BLaER1 treated with 17β-estradiol and CSF1 and Interleukin-3, amounts not matched to agents 10 nM and 100 nM (cell line): ENCODE data around the gene MAD1L1.

Source experiments
- H3K27ac ChIP-seq, 11 experiments: shearing (Covaris generic); formaldehyde crosslinking; 2 replicates each; pipeline ENCODE4 v1.8.1; 2022
- H3K27me3 ChIP-seq, 11 experiments: shearing (Covaris generic); formaldehyde crosslinking; 2 replicates each; pipeline ENCODE4 v1.8.1; 2022
- H3K36me3 ChIP-seq, 11 experiments: shearing (Covaris generic); formaldehyde crosslinking; 2 replicates each; pipeline ENCODE4 v1.8.1; 2022
- H3K4me1 ChIP-seq, 10 experiments: shearing (Covaris generic); formaldehyde crosslinking; 2 replicates each; pipeline ENCODE4 v1.8.1; 2022
- H3K4me2 ChIP-seq, 11 experiments: shearing (Covaris generic); formaldehyde crosslinking; 2 replicates each; pipeline ENCODE4 v1.8.1; 2022
- H3K4me3 ChIP-seq, 10 experiments: shearing (Covaris generic); formaldehyde crosslinking; 2 replicates each; pipeline ENCODE4 v1.8.1; 2022
- H3K9ac ChIP-seq, 11 experiments: shearing (Covaris generic); formaldehyde crosslinking; 2 replicates each; pipeline ENCODE4 v1.8.1; 2022
- H3K9me3 ChIP-seq, 11 experiments: shearing (Covaris generic); formaldehyde crosslinking; replicated peaks in 1 of 11; 2 replicates each; pipeline ENCODE4 v1.8.1; 2022
- H4K20me1 ChIP-seq, 11 experiments: shearing (Covaris generic); formaldehyde crosslinking; 2 replicates each; pipeline ENCODE4 v1.8.1; 2022
- Cebpa-rat ChIP-seq, 11 experiments: shearing (Covaris generic); IDR thresholded peaks; 2 replicates each; pipeline ENCODE4 v1.8.1; 2022

The MAD1L1 gene

GRCh38 chr7:1946773-1947450 lies 285.8 kb downstream of the MAD1L1 start:
- no peak overlapping the region for H3K4me3 ChIP-seq
- H3K4me1 ChIP-seq = peaks cover 74 to 95% (median 87%) of the 10 kb centered on the region in 10 experiments
- H3K4me2 ChIP-seq = peak overlapping the region in 6 of 11 experiments; percentile 8 to 99 (median 96); a peak in 4 of 22 replicates
- no peak for TF ChIP-seq Cebpa-rat (IDR thresholded peaks at IDR 0.05)
- no peak overlapping the region; a peak in 1 of 22 replicates for H3K27ac ChIP-seq
- no peak overlapping the region; a peak in 1 of 22 replicates for H3K9ac ChIP-seq
- peaks cover 0 to 21% (median 0%) of the 10 kb centered on the region in 11 experiments; a peak in 4 of 22 replicates for H3K27me3 ChIP-seq
- H4K20me1 ChIP-seq = peaks cover 0 to 98% (median 86%) of the 10 kb centered on the region in 11 experiments; a peak in 19 of 22 replicates
- H3K36me3 ChIP-seq = peaks cover 0 to 20% (median 8%) of the 10 kb centered on the region in 11 experiments; a peak in 13 of 22 replicates
- no peaks in the 10 kb centered on the region for H3K9me3 ChIP-seq

- no peak for TF ChIP-seq Cebpa-rat (IDR thresholded peaks at IDR 0.05)
- Histone ChIP-seq H3K27ac (no peak overlapping the region), H3K36me3 (peaks cover 0 to 17% (median 7%) of the 10 kb centered on the region in 11 experiments; a peak in 7 of 22 replicates), H3K9ac (no peak overlapping the region; a peak in 1 of 22 replicates), H3K9me3 (no peaks in the 10 kb centered on the region), H3K4me3 (no peak overlapping the region), H3K27me3 (peaks cover 0 to 21% (median 0%) of the 10 kb centered on the region in 11 experiments; a peak in 4 of 22 replicates), H3K4me1 (peaks cover 74 to 95% (median 87%) of the 10 kb centered on the region in 10 experiments), H3K4me2 (peak overlapping the region; percentile 91 to 99 (median 97); a peak in 18 of 22 replicates), H4K20me1 (peaks cover 0 to 99% (median 88%) of the 10 kb centered on the region in 11 experiments; a peak in 19 of 22 replicates)
Observed at GRCh38 chr7:1946025-1946772, 286.5 kb downstream of the MAD1L1 start.

- Histone ChIP-seq H3K27me3 (peaks cover 0 to 21% (median 0%) of the 10 kb centered on the region in 11 experiments; a peak in 4 of 22 replicates), H3K4me2 (peak overlapping the region; percentile 91 to 99 (median 97); a peak in 19 of 22 replicates), H3K9me3 (no peaks in the 10 kb centered on the region), H3K36me3 (peaks cover 0 to 17% (median 7%) of the 10 kb centered on the region in 11 experiments; a peak in 7 of 22 replicates), H3K27ac (no peak overlapping the region), H4K20me1 (peaks cover 0 to 98% (median 87%) of the 10 kb centered on the region in 11 experiments; a peak in 19 of 22 replicates), H3K4me3 (no peak overlapping the region; a peak in 1 of 20 replicates), H3K4me1 (peaks cover 74 to 95% (median 87%) of the 10 kb centered on the region in 10 experiments), H3K9ac (no peak overlapping the region)
- TF ChIP-seq Cebpa-rat (IDR thresholded peaks at IDR 0.05) = no peak
Observed at GRCh38 chr7:1945558-1945957, 287.2 kb downstream of the MAD1L1 start.

- peak overlapping the region in 4 of 11 experiments; percentile 6 to 41 (median 40); a peak in 6 of 22 replicates for H3K9ac ChIP-seq
- TF ChIP-seq Cebpa-rat (IDR thresholded peaks at IDR 0.05) = no peak
- H3K9me3 ChIP-seq = no peaks in the 10 kb centered on the region
- H3K27me3 ChIP-seq = peaks cover 0 to 21% (median 0%) of the 10 kb centered on the region in 11 experiments; a peak in 3 of 22 replicates
- peaks cover 73 to 95% (median 87%) of the 10 kb centered on the region in 10 experiments for H3K4me1 ChIP-seq
- H3K36me3 ChIP-seq = peaks cover 0 to 17% (median 7%) of the 10 kb centered on the region in 11 experiments; a peak in 7 of 22 replicates
- H3K27ac ChIP-seq = peak overlapping the region in 8 of 11 experiments; percentile 5 to 60 (median 26); a peak in 9 of 22 replicates
- peak overlapping the region in 1 of 10 experiments; percentile 35; a peak in 2 of 20 replicates for H3K4me3 ChIP-seq
- peaks cover 0 to 98% (median 84%) of the 10 kb centered on the region in 11 experiments; a peak in 19 of 22 replicates for H4K20me1 ChIP-seq
- H3K4me2 ChIP-seq = peak overlapping the region; percentile 91 to 99 (median 97)
Observed at GRCh38 chr7:1944619-1945210, 288.0 kb downstream of the MAD1L1 start.

- Histone ChIP-seq H3K4me3 (peak overlapping the region in 1 of 10 experiments; percentile 35; a peak in 2 of 20 replicates), H3K9me3 (no peaks in the 10 kb centered on the region), H3K27me3 (peaks cover 0 to 21% (median 0%) of the 10 kb centered on the region in 11 experiments; a peak in 3 of 22 replicates), H3K4me2 (peak overlapping the region; percentile 91 to 99 (median 97)), H3K27ac (peak overlapping the region in 8 of 11 experiments; percentile 5 to 60 (median 26); a peak in 11 of 22 replicates), H4K20me1 (peaks cover 0 to 98% (median 84%) of the 10 kb centered on the region in 11 experiments; a peak in 19 of 22 replicates), H3K9ac (peak overlapping the region in 4 of 11 experiments; percentile 6 to 41 (median 40); a peak in 5 of 22 replicates), H3K4me1 (peaks cover 73 to 95% (median 87%) of the 10 kb centered on the region in 10 experiments), H3K36me3 (peaks cover 0 to 17% (median 4%) of the 10 kb centered on the region in 11 experiments; a peak in 7 of 22 replicates)
- TF ChIP-seq Cebpa-rat (IDR thresholded peaks at IDR 0.05) = no peak
Observed at GRCh38 chr7:1943933-1944618, 288.7 kb downstream of the MAD1L1 start.

- H3K4me1 ChIP-seq = peaks cover 73 to 95% (median 91%) of the 10 kb centered on the region in 10 experiments
- no peak for TF ChIP-seq Cebpa-rat (IDR thresholded peaks at IDR 0.05)
- H3K4me2 ChIP-seq = peak overlapping the region; percentile 91 to 99 (median 97)
- H3K9me3 ChIP-seq = no peaks in the 10 kb centered on the region
- no peak overlapping the region for H3K9ac ChIP-seq
- H4K20me1 ChIP-seq = peaks cover 0 to 98% (median 79%) of the 10 kb centered on the region in 11 experiments; a peak in 19 of 22 replicates
- peaks cover 0 to 17% (median 4%) of the 10 kb centered on the region in 11 experiments; a peak in 6 of 22 replicates for H3K36me3 ChIP-seq
- H3K27ac ChIP-seq = no peak overlapping the region
- no peak overlapping the region for H3K4me3 ChIP-seq
- peaks cover 0 to 21% (median 0%) of the 10 kb centered on the region in 11 experiments; a peak in 3 of 22 replicates for H3K27me3 ChIP-seq
Observed at GRCh38 chr7:1943326-1943725, 289.4 kb downstream of the MAD1L1 start.

GRCh38 chr7:1942941-1943289 lies 289.8 kb downstream of the MAD1L1 start:
- H3K4me3 ChIP-seq = no peak overlapping the region
- peaks cover 77 to 100% (median 94%) of the 10 kb centered on the region in 10 experiments for H3K4me1 ChIP-seq
- no peak overlapping the region for H3K27ac ChIP-seq
- TF ChIP-seq Cebpa-rat (IDR thresholded peaks at IDR 0.05) = no peak
- no peak overlapping the region for H3K9ac ChIP-seq
- no peaks in the 10 kb centered on the region for H3K9me3 ChIP-seq
- peaks cover 0 to 17% (median 4%) of the 10 kb centered on the region in 11 experiments; a peak in 6 of 22 replicates for H3K36me3 ChIP-seq
- peak overlapping the region; percentile 91 to 99 (median 97) for H3K4me2 ChIP-seq
- H3K27me3 ChIP-seq = peaks cover 0 to 21% (median 0%) of the 10 kb centered on the region in 11 experiments; a peak in 3 of 22 replicates
- H4K20me1 ChIP-seq = peaks cover 0 to 100% (median 79%) of the 10 kb centered on the region in 11 experiments; a peak in 18 of 22 replicates
